ENCODE results near the gene DACT2. TPM values are rescaled to one million over a fixed set of nuclear protein-coding genes. Genes with fewer than 3 reads are reported as not detected.

Gene DACT2
- total and polyA plus RNA-seq, 2 experiments from 2014 or later = 0.32 to 0.71 TPM

- Histone ChIP-seq H3K4me3 (no peak overlapping the region), H3K36me3 (no peaks in the 10 kb centered on the region), H3K27ac (no peak overlapping the region), H3K27me3 (no peaks in the 10 kb centered on the region), H3K4me1 (ENCODE audit: low read depth) (peaks cover 6% of the 10 kb centered on the region), H3K9me3 (ENCODE audit: low read depth) (no peaks in the 10 kb centered on the region)
- TF ChIP-seq CTCF (IDR thresholded peaks at IDR 0.05; ENCODE audit: low read depth, low read length) = no peak
- DNase-seq (ENCODE audit: low read depth in 1 of 2, low spot score in 1 of 2) = no peak
Observed at GRCh38 chr6:168347053-168347452, 27.5 kb upstream of the DACT2 start.

DNA sequence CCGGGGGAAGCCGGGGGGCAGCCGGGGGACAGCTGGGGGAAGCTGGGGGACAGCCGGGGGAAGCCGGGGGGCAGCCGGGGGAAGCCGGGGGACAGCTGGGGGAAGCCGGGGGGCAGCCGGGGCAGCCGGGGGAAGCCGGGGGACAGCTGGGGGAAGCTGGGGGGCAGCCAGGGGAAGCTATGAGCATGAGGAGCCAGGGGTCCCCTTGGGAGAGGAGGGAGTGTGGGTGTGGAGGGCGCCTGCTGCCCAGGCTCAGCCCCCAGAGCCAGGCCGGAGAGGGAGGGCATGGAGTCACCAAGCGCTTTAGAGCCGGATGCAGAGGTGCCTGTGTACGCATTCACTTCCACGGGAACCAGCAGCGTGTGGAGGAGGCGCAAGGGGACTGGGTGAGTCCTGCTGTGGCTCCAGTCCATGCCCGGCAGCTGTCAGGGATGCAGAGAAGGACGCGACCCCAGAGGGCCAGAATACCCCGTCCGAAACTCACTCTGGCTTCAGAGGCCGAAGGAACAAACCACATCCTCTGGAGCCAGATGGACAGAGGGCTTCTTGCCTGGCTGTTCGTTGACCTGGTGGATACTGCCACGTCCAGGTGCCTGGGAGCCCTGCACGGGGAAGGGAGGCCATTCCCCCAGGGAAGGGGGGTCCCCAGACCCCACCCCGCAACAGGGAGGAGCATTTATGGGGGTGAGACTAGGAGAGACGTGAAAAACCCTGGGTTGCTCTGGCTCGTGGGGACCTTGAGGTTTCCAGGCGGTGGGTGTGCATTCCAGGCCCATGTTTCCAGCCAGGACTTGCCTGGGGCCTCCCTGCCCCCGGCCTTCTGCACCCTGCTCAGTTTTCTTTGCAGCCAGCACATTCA is 26.5 kb upstream of the DACT2 start:
- Histone ChIP-seq H3K27ac (no peak overlapping the region), H3K36me3 (no peaks in the 10 kb centered on the region), H3K27me3 (no peaks in the 10 kb centered on the region), H3K4me3 (no peak overlapping the region), H3K4me1 (ENCODE audit: low read depth) (peaks cover 6% of the 10 kb centered on the region), H3K9me3 (ENCODE audit: low read depth) (no peaks in the 10 kb centered on the region)
- no peak for DNase-seq (ENCODE audit: low read depth in 1 of 2, low spot score in 1 of 2)
- no peak for TF ChIP-seq CTCF (IDR thresholded peaks at IDR 0.05; ENCODE audit: low read depth, low read length)

GRCh38 chr6:168345266-168345665 is 25.7 kb upstream of the DACT2 start:
- Histone ChIP-seq H3K9me3 (ENCODE audit: low read depth) (no peaks in the 10 kb centered on the region), H3K27ac (no peak overlapping the region), H3K4me1 (ENCODE audit: low read depth) (peaks cover 6% of the 10 kb centered on the region), H3K27me3 (no peaks in the 10 kb centered on the region), H3K4me3 (no peak overlapping the region), H3K36me3 (no peaks in the 10 kb centered on the region)
- TF ChIP-seq CTCF (IDR thresholded peaks at IDR 0.05; ENCODE audit: low read depth, low read length) = no peak
- no peak for DNase-seq (ENCODE audit: low read depth in 1 of 2, low spot score in 1 of 2)

GRCh38 chr6:168344338-168344737 is 24.8 kb upstream of the DACT2 start:
- H3K9me3 ChIP-seq (ENCODE audit: low read depth) = no peaks in the 10 kb centered on the region
- DNase-seq (ENCODE audit: low read depth in 1 of 2, low spot score in 1 of 2) = no peak
- no peak overlapping the region for H3K4me3 ChIP-seq
- H3K27me3 ChIP-seq = no peaks in the 10 kb centered on the region
- no peaks in the 10 kb centered on the region for H3K36me3 ChIP-seq
- peaks cover 6% of the 10 kb centered on the region for H3K4me1 ChIP-seq (ENCODE audit: low read depth)
- no peak for TF ChIP-seq CTCF (IDR thresholded peaks at IDR 0.05; ENCODE audit: low read depth, low read length)
- no peak overlapping the region for H3K27ac ChIP-seq

GRCh38 chr6:168343239-168344150 is 23.9 kb upstream of the DACT2 start:
- Histone ChIP-seq H3K36me3 (no peaks in the 10 kb centered on the region), H3K9me3 (ENCODE audit: low read depth) (no peaks in the 10 kb centered on the region), H3K27ac (no peak overlapping the region), H3K27me3 (no peaks in the 10 kb centered on the region), H3K4me3 (no peak overlapping the region), H3K4me1 (ENCODE audit: low read depth) (peaks cover 6% of the 10 kb centered on the region)
- peak in 1 of 2 donors; percentile 15 for DNase-seq (ENCODE audit: low read depth in 1 of 2, low spot score in 1 of 2)
- no peak for TF ChIP-seq CTCF (IDR thresholded peaks at IDR 0.05; ENCODE audit: low read depth, low read length)
